Lower leg skin (tissue), 3 donors: Measurements from ENCODE around the gene SP110.

Source experiments
- POLR2A ChIP-seq, 2 donors: fragments of 450-650 bp; IDR thresholded peaks; one replicate each; pipeline ENCODE4 v1.6.1; 2016 to 2017; ENCODE audit warnings: antibody characterized with exemption in 2 of 2, mild to moderate bottlenecking in 1 of 2, moderate library complexity in 1 of 2
- TF ChIP-seq, protein P1 (sequence below), 3 donors: fragments of 450-650 bp; IDR thresholded peaks; one replicate each; pipeline ENCODE4 v1.5.1; 2016; ENCODE audit warnings: antibody characterized with exemption in 3 of 3, mild to moderate bottlenecking in 3 of 3, moderate library complexity in 2 of 3

DNA sequence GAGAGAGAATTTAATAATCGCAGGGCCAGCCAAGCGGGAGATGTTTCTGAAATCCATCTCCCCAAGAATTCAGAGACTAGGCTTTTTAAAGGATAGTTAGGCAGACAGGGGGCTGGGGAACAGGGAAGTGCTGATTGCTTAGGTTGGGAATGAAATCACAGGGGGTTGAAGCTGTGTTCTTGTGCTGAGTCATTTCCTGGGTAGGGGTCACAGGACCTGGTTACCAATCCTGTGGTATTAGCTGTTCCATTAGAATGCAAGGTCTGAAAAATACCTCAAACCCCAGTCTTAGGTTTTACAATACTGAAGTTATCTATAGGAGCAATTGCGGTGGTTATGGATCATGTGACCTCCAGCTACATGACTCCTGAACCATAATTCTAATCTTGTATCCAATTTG lies 10.3 kb upstream of the SP110 start:
- TF ChIP-seq, protein P1, sequence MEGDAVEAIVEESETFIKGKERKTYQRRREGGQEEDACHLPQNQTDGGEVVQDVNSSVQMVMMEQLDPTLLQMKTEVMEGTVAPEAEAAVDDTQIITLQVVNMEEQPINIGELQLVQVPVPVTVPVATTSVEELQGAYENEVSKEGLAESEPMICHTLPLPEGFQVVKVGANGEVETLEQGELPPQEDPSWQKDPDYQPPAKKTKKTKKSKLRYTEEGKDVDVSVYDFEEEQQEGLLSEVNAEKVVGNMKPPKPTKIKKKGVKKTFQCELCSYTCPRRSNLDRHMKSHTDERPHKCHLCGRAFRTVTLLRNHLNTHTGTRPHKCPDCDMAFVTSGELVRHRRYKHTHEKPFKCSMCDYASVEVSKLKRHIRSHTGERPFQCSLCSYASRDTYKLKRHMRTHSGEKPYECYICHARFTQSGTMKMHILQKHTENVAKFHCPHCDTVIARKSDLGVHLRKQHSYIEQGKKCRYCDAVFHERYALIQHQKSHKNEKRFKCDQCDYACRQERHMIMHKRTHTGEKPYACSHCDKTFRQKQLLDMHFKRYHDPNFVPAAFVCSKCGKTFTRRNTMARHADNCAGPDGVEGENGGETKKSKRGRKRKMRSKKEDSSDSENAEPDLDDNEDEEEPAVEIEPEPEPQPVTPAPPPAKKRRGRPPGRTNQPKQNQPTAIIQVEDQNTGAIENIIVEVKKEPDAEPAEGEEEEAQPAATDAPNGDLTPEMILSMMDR (IDR thresholded peaks at IDR 0.05): no peak
- no peak for TF ChIP-seq POLR2A (IDR thresholded peaks at IDR 0.05)
